ENCODE data around the gene KIAA0040.

The KIAA0040 gene

DNA sequence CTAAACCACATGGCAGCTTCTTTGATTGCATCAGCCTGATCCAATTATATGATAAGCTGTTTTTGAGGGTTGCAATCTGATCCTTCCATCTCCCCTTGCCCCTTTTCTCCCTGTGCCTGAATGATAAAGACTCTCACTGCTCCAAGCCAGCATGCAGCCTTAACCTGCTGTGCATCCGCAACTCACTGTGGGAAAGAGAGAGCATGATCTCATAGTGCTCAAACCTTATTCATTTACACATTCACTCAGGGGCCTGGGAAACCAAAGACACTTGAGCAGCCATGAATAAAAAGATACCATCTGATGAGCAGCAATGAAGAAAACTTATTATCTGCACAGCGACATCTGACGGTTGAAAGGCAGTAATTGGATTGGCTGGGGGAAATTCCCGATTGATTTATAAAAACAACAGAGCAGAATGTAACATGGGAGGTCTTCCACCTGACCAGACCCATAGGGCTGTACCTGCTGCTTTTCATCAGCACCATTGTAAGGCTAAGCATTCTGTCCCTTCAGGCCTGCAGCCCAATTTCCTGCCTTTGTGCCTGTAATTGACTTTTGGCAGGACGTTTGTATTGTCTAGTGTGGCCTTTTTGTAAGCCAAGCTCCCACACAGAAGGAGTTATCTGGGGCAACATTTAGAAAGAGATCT lies 62.5 kb downstream of the KIAA0040 start:
- no peak; the same call in none of the 2 replicates for TF ChIP-seq GATA2 (IDR thresholded peaks at IDR 0.05; ENCODE audit: low read depth, low read length)
- 0 out of 2 replicates have a peak, but pooled peaks have one; percentile 49 for TF ChIP-seq GATA3 (IDR thresholded peaks at IDR 0.05; ENCODE audit: low read depth, low read length)

- TF ChIP-seq GATA2 (IDR thresholded peaks at IDR 0.05; ENCODE audit: low read depth, low read length) = no peak
- TF ChIP-seq GATA3 (IDR thresholded peaks at IDR 0.05; ENCODE audit: low read depth, low read length) = no peak
Measured at GRCh38 chr1:175129644-175129996, 63.0 kb downstream of the KIAA0040 start.

DNA sequence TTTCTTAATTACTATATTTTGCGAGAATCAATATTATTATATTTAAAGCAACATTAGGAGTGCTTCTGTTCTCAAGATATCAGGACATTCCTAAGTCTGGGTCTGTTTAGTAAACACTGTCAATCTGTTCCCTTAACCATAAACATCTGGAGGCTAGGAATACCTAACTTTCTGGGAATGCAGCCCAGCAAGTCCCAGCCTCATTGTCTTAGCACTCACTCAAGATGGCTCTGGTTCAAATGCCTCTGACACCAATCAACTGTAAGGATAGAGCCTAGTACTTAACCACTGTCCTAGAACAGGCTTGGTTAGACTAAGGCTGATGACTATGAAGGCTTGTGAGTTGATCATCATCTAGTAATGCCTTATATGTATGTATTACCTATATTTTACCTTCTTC lies 63.4 kb downstream of the KIAA0040 start:
- TF ChIP-seq GATA3 (IDR thresholded peaks at IDR 0.05; ENCODE audit: low read depth, low read length) (no peak), GATA2 (IDR thresholded peaks at IDR 0.05; ENCODE audit: low read depth, low read length) (no peak)

- TF ChIP-seq GATA3 (IDR thresholded peaks at IDR 0.05; ENCODE audit: low read depth, low read length) (no peak), GATA2 (IDR thresholded peaks at IDR 0.05; ENCODE audit: low read depth, low read length) (no peak)
Measured at GRCh38 chr1:175128523-175128922, 64.1 kb downstream of the KIAA0040 start.

DNA sequence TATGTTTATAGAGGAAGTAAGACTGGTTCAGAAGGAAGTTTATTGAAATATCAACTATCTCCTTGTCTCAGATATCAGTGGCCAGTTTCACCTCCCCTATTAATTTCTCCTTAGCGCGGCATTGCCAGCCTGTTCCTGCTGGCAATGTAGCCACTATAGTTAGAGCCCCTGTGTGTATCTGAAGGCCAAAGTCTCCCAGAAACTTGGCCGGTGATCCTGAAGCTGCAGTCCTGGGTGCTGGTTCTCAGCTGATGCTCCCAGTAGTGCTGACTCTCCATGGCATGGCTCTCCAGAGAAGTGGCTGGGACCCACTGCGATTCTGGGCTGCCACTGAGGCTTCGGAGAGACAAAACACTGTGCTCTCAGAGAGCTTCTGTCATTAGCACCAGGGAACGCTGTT lies 65.0 kb downstream of the KIAA0040 start:
- no peak for TF ChIP-seq GATA2 (IDR thresholded peaks at IDR 0.05; ENCODE audit: low read depth, low read length)
- no peak for TF ChIP-seq GATA3 (IDR thresholded peaks at IDR 0.05; ENCODE audit: low read depth, low read length)

GRCh38 chr1:175126347-175126746 lies 66.2 kb downstream of the KIAA0040 start:
- TF ChIP-seq GATA3 (IDR thresholded peaks at IDR 0.05; ENCODE audit: low read depth, low read length) = no peak
- TF ChIP-seq GATA2 (IDR thresholded peaks at IDR 0.05; ENCODE audit: low read depth, low read length) = no peak

DNA sequence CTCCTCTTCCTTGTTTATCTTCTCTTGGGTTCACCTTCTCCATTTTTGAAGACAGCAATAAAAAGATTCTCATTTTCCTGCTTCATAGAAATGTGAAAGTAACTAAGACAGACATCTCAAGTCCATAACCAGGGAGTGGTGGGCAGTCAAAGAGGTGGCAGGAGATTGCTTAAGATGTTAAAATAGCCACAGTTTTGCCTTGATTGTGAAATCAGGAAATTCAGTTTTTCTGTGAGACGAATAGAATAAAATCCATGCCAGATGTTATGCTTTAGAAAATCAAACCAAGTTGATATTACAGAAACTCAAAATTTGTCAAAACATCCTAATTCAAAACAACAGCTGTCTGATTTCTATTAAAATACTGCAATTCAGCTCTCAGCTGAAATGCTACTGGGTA lies 67.7 kb downstream of the KIAA0040 start:
- TF ChIP-seq GATA2 (IDR thresholded peaks at IDR 0.05; ENCODE audit: low read depth, low read length) (no peak), GATA3 (IDR thresholded peaks at IDR 0.05; ENCODE audit: low read depth, low read length) (no peak)

DNA sequence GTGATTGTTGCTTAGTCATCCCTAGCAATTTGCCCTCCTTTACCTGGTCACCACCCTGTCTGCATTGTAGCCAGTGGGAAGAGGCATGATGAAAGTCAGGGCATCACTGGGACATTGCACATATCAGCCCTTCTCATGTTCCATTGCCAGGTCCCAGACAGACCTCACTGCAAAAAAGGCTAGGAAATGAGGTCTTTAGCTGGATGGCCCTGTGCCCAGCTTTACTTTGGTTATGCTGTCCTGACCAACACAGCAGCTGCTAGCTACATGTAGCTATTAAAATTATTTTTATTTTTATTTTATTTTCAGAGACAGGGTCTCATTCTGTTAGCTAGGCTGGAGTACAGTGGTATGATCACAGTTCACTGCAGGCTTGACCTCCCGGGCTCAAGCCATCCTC lies 72.1 kb downstream of the KIAA0040 start:
- TF ChIP-seq GATA2 (IDR thresholded peaks at IDR 0.05; ENCODE audit: low read depth, low read length) = no peak
- TF ChIP-seq GATA3 (IDR thresholded peaks at IDR 0.05; ENCODE audit: low read depth, low read length) = no peak

GRCh38 chr1:175118375-175119367 lies 73.9 kb downstream of the KIAA0040 start:
- TF ChIP-seq GATA2 (IDR thresholded peaks at IDR 0.05; ENCODE audit: low read depth, low read length) = no peak
- no peak for TF ChIP-seq GATA3 (IDR thresholded peaks at IDR 0.05; ENCODE audit: low read depth, low read length)

DNA sequence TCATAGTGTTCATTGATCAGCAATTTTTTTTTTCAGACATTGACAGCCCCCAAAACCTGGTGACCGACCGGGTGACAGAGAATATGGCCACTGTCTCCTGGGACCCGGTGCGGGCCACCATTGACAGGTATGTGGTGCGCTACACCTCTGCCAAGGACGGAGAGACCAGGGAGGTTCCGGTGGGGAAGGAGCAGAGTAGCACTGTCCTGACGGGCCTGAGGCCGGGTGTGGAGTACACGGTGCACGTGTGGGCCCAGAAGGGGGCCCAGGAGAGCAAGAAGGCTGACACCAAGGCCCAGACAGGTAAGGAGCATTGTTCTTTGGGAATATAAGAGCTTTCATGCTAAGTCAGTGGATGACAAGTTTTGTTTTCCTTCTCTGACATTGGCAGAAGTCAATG lies 75.7 kb downstream of the KIAA0040 start:
- TF ChIP-seq GATA3 (IDR thresholded peaks at IDR 0.05; ENCODE audit: low read depth, low read length) = no peak
- TF ChIP-seq GATA2 (IDR thresholded peaks at IDR 0.05; ENCODE audit: low read depth, low read length) = no peak

- TF ChIP-seq GATA2 (IDR thresholded peaks at IDR 0.05; ENCODE audit: low read depth, low read length) (no peak), GATA3 (IDR thresholded peaks at IDR 0.05; ENCODE audit: low read depth, low read length) (no peak)
Measured at GRCh38 chr1:175116210-175116798, 76.3 kb downstream of the KIAA0040 start.

GRCh38 chr1:175114996-175115395 lies 77.6 kb downstream of the KIAA0040 start:
- TF ChIP-seq GATA3 (IDR thresholded peaks at IDR 0.05; ENCODE audit: low read depth, low read length) (no peak), GATA2 (IDR thresholded peaks at IDR 0.05; ENCODE audit: low read depth, low read length) (no peak)

All from SH-SY5Y (cell line).